Trophoblast cell (in vitro differentiated cells and primary cell): Measurements from ENCODE around the gene NFIB.
A peak's percentile ranks its signal among the peaks of the same experiment; 100 is the strongest.

Experiments
- DNase-seq, 2 donors: peaks; one replicate each; pipeline ENCODE4 v3.0.0-alpha.2; 2016
- H2AFZ ChIP-seq: 2 replicates; pipeline ENCODE4 v1.6.1; 2013; ENCODE audit warnings: low read length, moderate library complexity, mild to moderate bottlenecking; ENCODE audit not compliant: insufficient read depth, poor library complexity
- H2AK5ac ChIP-seq: 2 replicates; pipeline ENCODE4 v1.6.1; 2013; ENCODE audit warnings: mild to moderate bottlenecking, low read length
- H2BK120ac ChIP-seq: 2 replicates; pipeline ENCODE4 v1.6.1; 2013; ENCODE audit warnings: low read length, mild to moderate bottlenecking, moderate library complexity; ENCODE audit not compliant: insufficient read depth, poor library complexity
- H2BK12ac ChIP-seq: 2 replicates; pipeline ENCODE4 v1.6.1; 2013; ENCODE audit warnings: mild to moderate bottlenecking, low read length, moderate library complexity
- H2BK5ac ChIP-seq: 2 replicates; pipeline ENCODE4 v1.6.1; 2013; ENCODE audit warnings: low read length, low read depth, moderate library complexity, mild to moderate bottlenecking; ENCODE audit not compliant: poor library complexity
- H3K14ac ChIP-seq: 2 replicates; pipeline ENCODE4 v1.6.1; 2013; ENCODE audit warnings: mild to moderate bottlenecking, low read length
- H3K18ac ChIP-seq: 2 replicates; pipeline ENCODE4 v1.6.1; 2013; ENCODE audit warnings: mild to moderate bottlenecking, low read length
- H3K23ac ChIP-seq: 2 replicates; pipeline ENCODE4 v1.6.1; 2013; ENCODE audit warnings: low read length
- H3K27ac ChIP-seq: 2 replicates; pipeline ENCODE4 v1.5.1; 2013; ENCODE audit warnings: low read depth, mild to moderate bottlenecking, inconsistent platforms, low read length, moderate library complexity
- H3K27me3 ChIP-seq: 2 replicates; pipeline ENCODE4 v1.6.1; 2013; ENCODE audit warnings: inconsistent platforms, mild to moderate bottlenecking, low read length, moderate library complexity; ENCODE audit not compliant: insufficient read depth
- H3K36me3 ChIP-seq, 2 experiments: 1 replicate in 1 of 2; 2 replicates in 1 of 2; pipeline ENCODE4 v1.6.1; 2013; ENCODE audit warnings: low read length in 2 of 2, mild to moderate bottlenecking in 2 of 2, moderate library complexity in 1 of 2; ENCODE audit not compliant: insufficient read depth in 2 of 2, control insufficient read depth in 1 of 2
- H3K4ac ChIP-seq: 2 replicates; pipeline ENCODE4 v1.6.1; 2013; ENCODE audit warnings: low read depth, mild to moderate bottlenecking, low read length, moderate library complexity
- H3K4me1 ChIP-seq, 2 experiments: 1 replicate in 1 of 2; 2 replicates in 1 of 2; pipeline ENCODE4 v1.6.1; 2013; ENCODE audit warnings: low read length in 2 of 2, mild to moderate bottlenecking in 2 of 2, moderate library complexity in 1 of 2; ENCODE audit not compliant: insufficient read depth in 2 of 2, control insufficient read depth in 1 of 2
- H3K4me2 ChIP-seq: 2 replicates; pipeline ENCODE4 v1.6.1; 2013; ENCODE audit warnings: inconsistent platforms, mild to moderate bottlenecking, low read length, moderate library complexity
- H3K4me3 ChIP-seq: 2 replicates; pipeline ENCODE4 v1.5.1; 2013; ENCODE audit warnings: mild to moderate bottlenecking, low read depth, low read length, inconsistent platforms
- H3K79me1 ChIP-seq: one replicate; pipeline ENCODE4 v1.6.1; 2013; ENCODE audit warnings: low read length
- H3K79me2 ChIP-seq: 2 replicates; pipeline ENCODE4 v1.6.1; 2013; ENCODE audit warnings: low read length, mild to moderate bottlenecking; ENCODE audit not compliant: control insufficient read depth, insufficient read depth, poor library complexity
- H3K9ac ChIP-seq: 2 replicates; pipeline ENCODE4 v1.6.1; 2013; ENCODE audit warnings: mild to moderate bottlenecking, low read length
- H3K9me3 ChIP-seq: 2 replicates; pipeline ENCODE4 v1.6.1; 2013; ENCODE audit warnings: low read depth, mild to moderate bottlenecking, control low read depth, inconsistent platforms, low read length; ENCODE audit not compliant: insufficient read depth
- H4K12ac ChIP-seq: 2 replicates; pipeline ENCODE4 v1.6.1; 2013; ENCODE audit warnings: low read depth, mild to moderate bottlenecking, low read length, moderate library complexity
- H4K8ac ChIP-seq: 2 replicates; pipeline ENCODE4 v1.6.1; 2013; ENCODE audit warnings: low read depth, mild to moderate bottlenecking, low read length, moderate library complexity
- H4K91ac ChIP-seq: one replicate; pipeline ENCODE4 v1.6.1; 2013; ENCODE audit warnings: low read depth, mild to moderate bottlenecking, low read length, moderate library complexity
- WGBS: extraction: QIAGEN DNeasy Blood & Tissue Kit; methylation state at CpG from one replicate; pipeline ENCODE4 v1.1.7; 2013; ENCODE audit warnings: missing lambda C conversion rate; ENCODE audit not compliant: insufficient read length, insufficient coverage; ENCODE audit errors: extremely low coverage; 5-methylcytosine and 5-hydroxymethylcytosine counted together

Gene NFIB

GRCh38 chr9:14132775-14133174, 181.2 kb downstream of the NFIB start:
- Histone ChIP-seq H3K4me1 (no peaks in the 10 kb centered on the region), H3K14ac (no peak overlapping the region), H3K23ac (no peak overlapping the region), H3K18ac (no peak overlapping the region), H4K8ac (no peak overlapping the region), H2AFZ (no peak overlapping the region), H3K9ac (no peak overlapping the region), H4K12ac (no peak overlapping the region), H2BK5ac (no peak overlapping the region), H3K4me2 (no peak overlapping the region), H3K27me3 (no peaks in the 10 kb centered on the region), H3K9me3 (no peaks in the 10 kb centered on the region), H2BK12ac (no peak overlapping the region), H3K79me2 (no peaks in the 10 kb centered on the region), H3K79me1 (no peaks in the 10 kb centered on the region), H3K4ac (no peak overlapping the region), H3K27ac (no peak overlapping the region), H3K4me3 (no peak overlapping the region), H2AK5ac (no peak overlapping the region), H2BK120ac (no peak overlapping the region), H3K36me3 (no peaks in the 10 kb centered on the region), H4K91ac (no peak overlapping the region)
- DNase-seq: no peak
- WGBS: no CpG with 5 or more reads among the region's 2 CpGs

DNA sequence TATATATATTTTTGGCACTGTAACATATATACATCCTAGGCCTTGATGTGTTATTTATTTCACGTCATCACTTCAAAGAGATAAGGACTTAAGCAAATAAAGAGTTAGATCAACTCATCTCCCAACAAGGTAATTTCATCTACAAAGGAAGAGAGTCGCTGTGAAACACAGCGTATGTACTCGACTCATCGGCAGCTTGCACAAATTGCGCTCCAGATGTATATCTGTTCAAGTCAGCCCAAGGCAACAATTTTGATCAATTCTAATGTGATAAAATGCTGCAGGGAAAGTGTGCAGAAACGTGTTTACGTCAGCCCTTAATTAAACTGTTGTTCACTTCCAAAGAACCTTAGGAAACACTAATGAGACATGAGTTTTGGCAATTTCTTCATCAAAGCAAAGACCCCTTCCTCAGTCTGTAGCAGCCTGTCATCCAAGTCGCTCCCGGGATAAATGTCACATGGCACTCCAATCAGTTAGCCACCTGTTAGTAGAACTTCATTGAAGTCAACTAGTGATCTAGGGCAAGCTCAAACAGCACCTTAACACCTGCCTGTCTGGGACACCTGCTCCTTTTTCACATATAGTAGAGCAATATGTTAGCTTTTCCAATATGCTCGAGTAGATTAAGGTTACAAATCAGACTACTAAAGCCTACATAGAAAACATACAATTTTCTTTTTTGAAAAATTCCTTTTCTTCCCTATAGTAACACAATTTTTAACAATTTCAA, 182.4 kb downstream of the NFIB start:
- WGBS: no CpG with 5 or more reads among the region's 11 CpGs
- H3K23ac ChIP-seq: no peak overlapping the region

DNA sequence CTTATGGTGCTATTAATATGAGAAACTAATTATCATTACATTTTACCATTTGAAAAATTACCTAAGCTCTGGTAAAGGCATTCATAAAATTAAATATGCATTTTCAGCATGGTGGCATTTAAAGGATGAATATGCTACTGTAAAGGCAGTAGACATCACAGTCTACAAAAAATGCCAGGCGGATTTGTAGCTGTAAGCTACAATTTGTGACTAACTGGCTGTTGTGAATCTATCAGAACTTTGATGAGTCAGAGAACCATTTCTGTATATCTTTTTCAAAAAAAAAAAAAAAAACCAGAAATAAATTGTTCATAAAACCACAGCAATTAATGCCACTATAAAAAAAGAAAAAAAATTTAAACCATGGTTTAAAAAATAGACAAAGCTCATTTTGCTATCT, 186.3 kb downstream of the NFIB start:
- Histone ChIP-seq H4K91ac (no peak overlapping the region), H3K9ac (no peak overlapping the region), H3K18ac (no peak overlapping the region), H3K4me1 (no peaks in the 10 kb centered on the region), H3K23ac (no peak overlapping the region), H3K27me3 (no peaks in the 10 kb centered on the region), H4K8ac (no peak overlapping the region), H2BK12ac (no peak overlapping the region), H3K36me3 (no peaks in the 10 kb centered on the region), H2AK5ac (no peak overlapping the region), H3K9me3 (no peaks in the 10 kb centered on the region), H4K12ac (no peak overlapping the region), H3K79me2 (no peaks in the 10 kb centered on the region), H3K79me1 (no peaks in the 10 kb centered on the region), H3K4me2 (no peak overlapping the region), H2BK5ac (no peak overlapping the region), H3K4ac (no peak overlapping the region), H2BK120ac (no peak overlapping the region), H3K14ac (no peak overlapping the region), H2AFZ (no peak overlapping the region), H3K4me3 (no peak overlapping the region), H3K27ac (no peak overlapping the region)
- DNase-seq: no peak
- no CpG with 5 or more reads among the region's 1 CpG for WGBS

More for the DNA sequence above, 182.4 kb downstream of the NFIB start:
- H2BK120ac ChIP-seq: no peak overlapping the region
- no peak overlapping the region for H4K91ac ChIP-seq
- no peak overlapping the region for H4K12ac ChIP-seq
- H3K27me3 ChIP-seq: no peaks in the 10 kb centered on the region
- H2BK12ac ChIP-seq: no peak overlapping the region
- H3K14ac ChIP-seq: no peak overlapping the region
- H3K4me1 ChIP-seq: no peaks in the 10 kb centered on the region
- H3K9me3 ChIP-seq: no peaks in the 10 kb centered on the region
- H3K27ac ChIP-seq: no peak overlapping the region
- H3K79me2 ChIP-seq: no peaks in the 10 kb centered on the region
- no peaks in the 10 kb centered on the region for H3K79me1 ChIP-seq
- H3K9ac ChIP-seq: no peak overlapping the region
- no peaks in the 10 kb centered on the region for H3K36me3 ChIP-seq
- DNase-seq: peak in 1 of 2 donors; percentile 7
- no peak overlapping the region for H3K4ac ChIP-seq
- H2AK5ac ChIP-seq: no peak overlapping the region
- no peak overlapping the region for H4K8ac ChIP-seq
- no peak overlapping the region for H3K18ac ChIP-seq
- H3K4me2 ChIP-seq: no peak overlapping the region
- no peak overlapping the region for H2BK5ac ChIP-seq
- no peak overlapping the region for H3K4me3 ChIP-seq
- no peak overlapping the region for H2AFZ ChIP-seq

DNA sequence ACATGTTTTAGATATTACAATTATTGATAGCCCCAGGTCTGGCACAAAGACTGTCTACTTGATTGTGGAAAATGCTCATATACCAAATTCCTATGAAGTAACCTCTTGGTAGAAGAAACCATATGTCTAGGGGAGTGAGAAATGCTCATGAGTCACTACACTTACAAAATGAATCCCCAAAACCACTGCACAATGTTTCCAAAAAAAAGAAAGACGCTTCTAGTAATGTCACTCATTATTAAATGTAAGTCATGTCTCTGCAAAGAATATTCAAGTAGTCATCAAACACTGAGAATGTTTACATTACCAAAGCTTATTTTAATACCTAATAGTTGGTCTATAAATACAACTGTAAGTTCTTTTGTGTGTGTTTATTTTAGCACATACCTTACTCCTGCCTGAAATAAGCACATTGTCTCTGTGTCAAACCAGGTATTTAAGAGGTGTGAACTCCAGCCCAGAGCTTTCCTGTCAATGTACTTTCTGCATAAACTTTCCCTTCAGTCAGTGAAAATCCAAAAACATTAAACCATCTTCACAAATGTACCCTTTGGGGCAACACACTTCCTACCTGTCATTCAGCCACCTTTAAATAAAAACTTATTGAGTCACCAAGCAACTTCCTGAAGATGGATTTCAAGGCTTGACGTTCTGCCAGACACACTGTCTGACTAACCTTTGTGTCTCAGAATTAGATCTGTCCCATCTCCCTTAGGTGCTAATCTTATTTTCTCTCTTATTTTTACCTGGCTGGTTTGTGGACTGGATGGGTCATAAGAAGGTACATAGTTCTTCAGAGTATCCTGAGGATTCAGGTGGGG, 194.0 kb downstream of the NFIB start:
- no peaks in the 10 kb centered on the region for H3K4me1 ChIP-seq
- no peak overlapping the region for H4K12ac ChIP-seq
- H3K79me2 ChIP-seq: no peaks in the 10 kb centered on the region
- no peak overlapping the region for H3K27ac ChIP-seq
- H2BK120ac ChIP-seq: no peak overlapping the region
- H2BK5ac ChIP-seq: no peak overlapping the region
- H4K8ac ChIP-seq: no peak overlapping the region
- H3K27me3 ChIP-seq: no peaks in the 10 kb centered on the region
- H3K4me3 ChIP-seq: no peak overlapping the region
- no peak overlapping the region for H2AFZ ChIP-seq
- H2AK5ac ChIP-seq: no peak overlapping the region
- no peak overlapping the region for H3K14ac ChIP-seq
- no peak overlapping the region for H3K4ac ChIP-seq
- H2BK12ac ChIP-seq: no peak overlapping the region
- no peak for DNase-seq
- H3K9me3 ChIP-seq: no peaks in the 10 kb centered on the region
- H3K36me3 ChIP-seq: no peaks in the 10 kb centered on the region
- no peak overlapping the region for H3K23ac ChIP-seq
- H3K79me1 ChIP-seq: no peaks in the 10 kb centered on the region
- no peak overlapping the region for H4K91ac ChIP-seq
- H3K4me2 ChIP-seq: no peak overlapping the region
- no peak overlapping the region for H3K18ac ChIP-seq
- H3K9ac ChIP-seq: no peak overlapping the region
- WGBS: no CpG with 5 or more reads among the region's 2 CpGs
